GM21529 (cell line): ENCODE data around the gene RDH12.
"Not testable (repeated sequence)": the region's sequence is repeated elsewhere in the genome, so short reads cannot be mapped to it uniquely, and the experiment has no call there.

ENCODE experiments used
- ATAC-seq: cut with Tn5 transposase; IDR thresholded peaks from one replicate; pipeline ENCODE4 v1.9.1; 2021; ENCODE audit not compliant: unreplicated experiment

The RDH12 gene

GRCh38 chr14:67701492-67701891 lies at the start of gene RDH12:
TSS of gene RDH12 (plus strand) at chr14:67701886. CDS start at chr14:67722643, 20,757 bp downstream.
- ATAC-seq: not testable (repeated sequence)

GRCh38 chr14:67652189-67652588 lies 49.5 kb upstream of the RDH12 start:
- no peak for ATAC-seq

GRCh38 chr14:67653651-67654280 lies 47.9 kb upstream of the RDH12 start:
- ATAC-seq: no peak

GRCh38 chr14:67663633-67664032 lies 38.1 kb upstream of the RDH12 start:
- no peak for ATAC-seq

- ATAC-seq: no peak
Observed at GRCh38 chr14:67665868-67666267, 35.8 kb upstream of the RDH12 start.

- ATAC-seq: no peak
Observed at GRCh38 chr14:67666750-67667449, 34.8 kb upstream of the RDH12 start.

GRCh38 chr14:67668559-67668958 lies 33.1 kb upstream of the RDH12 start:
- no peak for ATAC-seq

GRCh38 chr14:67673451-67673850 lies 28.2 kb upstream of the RDH12 start:
- ATAC-seq: no peak

- ATAC-seq: peak; percentile 51
Observed at GRCh38 chr14:67674139-67674479, 27.6 kb upstream of the RDH12 start.

GRCh38 chr14:67674480-67675218 lies 27.0 kb upstream of the RDH12 start, which contains the start of gene VTI1B:
TSS of gene VTI1B (minus strand) at chr14:67674632. CDS start at chr14:67674489, 143 bp downstream.
- peak; percentile 90 for ATAC-seq

- no peak for ATAC-seq
Observed at GRCh38 chr14:67675219-67675582, 26.5 kb upstream of the RDH12 start.

- ATAC-seq: no peak
Observed at GRCh38 chr14:67679006-67679405, 22.7 kb upstream of the RDH12 start.

- peak; percentile 98 for ATAC-seq
Observed at GRCh38 chr14:67680121-67680602, 21.5 kb upstream of the RDH12 start.

- no peak for ATAC-seq
Observed at GRCh38 chr14:67680941-67681340, 20.7 kb upstream of the RDH12 start.

- no peak for ATAC-seq
Observed at GRCh38 chr14:67683842-67684241, 17.8 kb upstream of the RDH12 start.

GRCh38 chr14:67690011-67690410 lies 11.7 kb upstream of the RDH12 start:
- ATAC-seq: no peak

GRCh38 chr14:67694791-67695393 lies 6.8 kb upstream of the RDH12 start:
- peak; percentile 86 for ATAC-seq

GRCh38 chr14:67695394-67695949 lies 6.2 kb upstream of the RDH12 start, which contains the start of gene RDH11:
TSS of gene RDH11 (minus strand) at chr14:67695764. CDS start at chr14:67695703, 61 bp downstream.
- peak; percentile 87 for ATAC-seq

GRCh38 chr14:67697006-67697405 lies 4.7 kb upstream of the RDH12 start:
- ATAC-seq: no peak

- ATAC-seq: no peak
Observed at GRCh38 chr14:67698179-67698578, 3.5 kb upstream of the RDH12 start.

GRCh38 chr14:67703997-67704396 lies 2.3 kb downstream of the RDH12 start:
- no peak for ATAC-seq
